Vagina (tissue), 2 donors: ENCODE results near the gene PPFIBP2.

Source experiments
- POLR2A ChIP-seq, 2 donors: fragments of 450-650 bp; IDR thresholded peaks; one replicate each; pipeline ENCODE4 v1.6.1; 2017; ENCODE audit warnings: antibody characterized with exemption in 2 of 2, mild to moderate bottlenecking in 2 of 2, moderate library complexity in 2 of 2
- POLR2AphosphoS5 ChIP-seq, 2 donors: sonication (generic); formaldehyde crosslinking; IDR thresholded peaks; one replicate each; pipeline ENCODE4 v1.9.0; 2017; ENCODE audit warnings: antibody characterized with exemption in 2 of 2, mild to moderate bottlenecking in 2 of 2, low read depth in 1 of 2; ENCODE audit not compliant: insufficient read depth in 1 of 2
- TF ChIP-seq, protein P1 (sequence below), 3 experiments: fragments of 450-650 bp in 2 of 3; fragments of 200-600 bp in 1 of 3; sonication (generic) in 1 of 3; IDR thresholded peaks; one replicate each; pipeline ENCODE4 v1.5.1; 2017 to 2019; ENCODE audit warnings: antibody characterized with exemption in 3 of 3, mild to moderate bottlenecking in 2 of 3, moderate library complexity in 2 of 3

DNA sequence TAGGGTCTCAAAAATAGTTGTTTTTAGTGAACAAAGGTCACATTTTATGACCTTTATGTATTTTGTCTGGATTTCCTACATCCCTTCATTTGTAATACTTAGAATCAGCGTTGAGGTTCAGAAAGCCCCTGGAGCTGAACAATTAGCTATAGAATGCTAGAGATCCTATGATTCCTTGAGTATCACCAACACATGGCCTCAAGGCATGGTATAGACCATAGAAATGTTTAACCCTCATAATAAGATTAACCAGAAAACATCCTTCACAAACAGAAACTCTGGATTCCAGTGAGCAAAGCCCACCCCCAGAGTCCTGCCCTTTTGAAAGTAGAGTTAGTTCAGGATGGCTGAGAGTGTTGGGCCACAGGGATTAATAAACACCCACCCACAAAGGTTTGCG, 82.2 kb downstream of the PPFIBP2 start:
- TF ChIP-seq, protein P1, sequence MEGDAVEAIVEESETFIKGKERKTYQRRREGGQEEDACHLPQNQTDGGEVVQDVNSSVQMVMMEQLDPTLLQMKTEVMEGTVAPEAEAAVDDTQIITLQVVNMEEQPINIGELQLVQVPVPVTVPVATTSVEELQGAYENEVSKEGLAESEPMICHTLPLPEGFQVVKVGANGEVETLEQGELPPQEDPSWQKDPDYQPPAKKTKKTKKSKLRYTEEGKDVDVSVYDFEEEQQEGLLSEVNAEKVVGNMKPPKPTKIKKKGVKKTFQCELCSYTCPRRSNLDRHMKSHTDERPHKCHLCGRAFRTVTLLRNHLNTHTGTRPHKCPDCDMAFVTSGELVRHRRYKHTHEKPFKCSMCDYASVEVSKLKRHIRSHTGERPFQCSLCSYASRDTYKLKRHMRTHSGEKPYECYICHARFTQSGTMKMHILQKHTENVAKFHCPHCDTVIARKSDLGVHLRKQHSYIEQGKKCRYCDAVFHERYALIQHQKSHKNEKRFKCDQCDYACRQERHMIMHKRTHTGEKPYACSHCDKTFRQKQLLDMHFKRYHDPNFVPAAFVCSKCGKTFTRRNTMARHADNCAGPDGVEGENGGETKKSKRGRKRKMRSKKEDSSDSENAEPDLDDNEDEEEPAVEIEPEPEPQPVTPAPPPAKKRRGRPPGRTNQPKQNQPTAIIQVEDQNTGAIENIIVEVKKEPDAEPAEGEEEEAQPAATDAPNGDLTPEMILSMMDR (IDR thresholded peaks at IDR 0.05), result no peak
- no peak for TF ChIP-seq POLR2A (IDR thresholded peaks at IDR 0.05)
- no peak for TF ChIP-seq POLR2AphosphoS5 (IDR thresholded peaks at IDR 0.05; ENCODE audit: insufficient read depth in 1 of 2, low read depth in 1 of 2)
